GM21526 (cell line): ENCODE measurements around the gene HABP2.

Experiments used
- ATAC-seq: cut with Tn5 transposase; IDR thresholded peaks from one replicate; pipeline ENCODE4 v1.9.1; 2021; ENCODE audit warnings: moderate library complexity; ENCODE audit not compliant: unreplicated experiment, low FRiP score

Gene HABP2

GRCh38 chr10:113552701-113553100 lies at the start of gene HABP2:
HABP2 (plus strand) TSS chr10:113553053; CDS start chr10:113553122, 69 bp downstream.
- ATAC-seq, result no peak

DNA sequence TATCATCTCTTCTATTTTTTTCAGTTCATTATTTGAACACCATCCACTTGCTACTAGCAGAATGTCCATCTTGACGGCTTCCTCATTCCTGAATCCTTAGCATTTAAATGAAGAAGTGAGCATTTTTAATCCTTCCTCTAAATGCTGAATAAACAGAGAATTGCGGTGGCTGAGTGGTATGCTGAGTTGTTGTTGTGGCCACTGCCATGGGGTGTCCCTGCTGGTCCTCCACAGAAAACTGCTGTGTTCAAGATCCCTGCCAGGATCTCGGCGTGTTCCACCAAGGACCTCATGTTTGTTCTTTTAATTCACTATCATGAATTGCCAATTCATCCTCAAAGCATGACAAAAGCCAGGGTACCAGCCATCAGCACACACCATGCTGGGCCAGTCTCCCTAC lies 48.9 kb upstream of the HABP2 start:
- no peak for ATAC-seq

GRCh38 chr10:113504423-113504822 lies 48.4 kb upstream of the HABP2 start:
- ATAC-seq, result no peak

DNA sequence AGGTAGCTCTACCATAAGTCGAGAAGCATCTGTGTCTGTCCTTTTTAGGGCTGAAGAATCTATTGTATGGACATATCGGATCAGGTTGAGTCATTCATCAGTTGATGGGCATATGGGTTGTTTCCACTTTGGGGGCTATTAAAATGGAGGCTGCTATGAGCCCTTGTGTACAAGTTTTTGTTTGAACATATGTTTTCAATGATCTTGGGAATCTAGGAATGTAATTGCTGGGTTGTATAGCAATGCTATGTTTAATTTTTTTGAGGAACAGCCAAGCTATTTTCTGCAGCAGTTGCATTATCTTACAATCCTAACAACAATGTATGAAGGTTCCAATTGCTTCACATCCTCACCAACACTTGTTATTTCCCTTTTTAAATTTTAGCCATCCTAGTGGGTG lies 46.4 kb upstream of the HABP2 start:
- ATAC-seq, result no peak

GRCh38 chr10:113511419-113511818 lies 41.4 kb upstream of the HABP2 start:
- ATAC-seq, result no peak

- ATAC-seq, result no peak
Observed at GRCh38 chr10:113515161-113515560, 37.7 kb upstream of the HABP2 start.

- ATAC-seq, result no peak
Observed at GRCh38 chr10:113515601-113516000, 37.3 kb upstream of the HABP2 start.

DNA sequence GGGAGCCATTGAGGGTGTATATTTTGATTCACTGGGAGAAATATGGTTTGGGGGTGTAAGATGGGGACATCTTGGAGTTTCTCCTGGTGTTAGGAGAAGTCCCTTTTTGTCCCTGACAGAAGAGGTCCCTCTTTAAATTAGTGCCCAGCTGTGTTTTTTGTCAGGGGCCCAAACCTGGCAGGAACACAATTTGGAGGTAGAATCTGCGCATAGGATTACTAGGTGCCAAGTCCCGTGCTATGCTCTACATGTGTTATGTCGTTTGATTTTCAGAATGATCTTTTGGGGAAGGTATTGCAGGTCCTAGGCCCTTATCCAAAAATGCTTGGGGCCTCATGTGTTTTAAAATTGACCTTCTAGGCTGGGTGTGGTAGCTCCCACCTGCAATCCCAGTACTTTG lies 36.8 kb upstream of the HABP2 start:
- ATAC-seq, result no peak

- no peak for ATAC-seq
Observed at GRCh38 chr10:113517165-113517900, 35.5 kb upstream of the HABP2 start.

DNA sequence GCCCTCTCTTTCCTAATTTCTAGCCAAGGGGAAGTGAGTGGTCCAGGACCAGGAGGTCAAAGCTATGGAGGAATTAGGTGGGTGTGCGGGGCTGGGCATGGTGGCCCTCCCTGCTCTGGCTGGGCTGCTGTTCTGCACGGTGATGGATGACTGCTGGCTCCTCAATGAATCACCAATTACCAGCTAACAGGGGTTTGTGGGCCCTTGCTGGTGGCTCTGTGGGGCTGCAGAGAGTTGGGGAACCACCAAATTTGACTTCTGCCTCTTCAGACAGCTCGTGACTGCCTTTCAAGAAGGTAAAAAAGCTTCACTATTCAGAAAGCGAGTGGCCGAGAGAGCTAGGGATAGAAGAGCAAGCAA lies 35.0 kb upstream of the HABP2 start:
- ATAC-seq, result no peak

DNA sequence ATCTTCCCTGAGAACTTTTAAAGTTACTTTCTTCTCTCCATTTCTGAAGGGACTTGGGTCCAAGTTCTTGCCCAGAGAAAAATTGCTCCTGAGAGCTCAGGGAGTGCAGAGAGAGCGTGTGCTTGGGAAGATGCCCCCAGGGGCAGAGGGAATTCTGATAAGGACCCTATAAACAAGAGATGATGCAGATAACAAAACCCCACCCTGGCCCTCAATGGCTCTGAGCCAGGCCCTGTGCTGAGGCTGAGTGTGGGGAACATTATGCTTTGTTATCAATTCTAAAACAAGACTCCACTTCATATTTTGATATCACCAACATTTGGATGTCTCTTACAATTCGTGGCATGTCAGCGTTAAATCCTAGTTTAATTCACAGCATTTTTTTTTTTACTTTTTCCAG lies 34.4 kb upstream of the HABP2 start:
- ATAC-seq, result no peak

DNA sequence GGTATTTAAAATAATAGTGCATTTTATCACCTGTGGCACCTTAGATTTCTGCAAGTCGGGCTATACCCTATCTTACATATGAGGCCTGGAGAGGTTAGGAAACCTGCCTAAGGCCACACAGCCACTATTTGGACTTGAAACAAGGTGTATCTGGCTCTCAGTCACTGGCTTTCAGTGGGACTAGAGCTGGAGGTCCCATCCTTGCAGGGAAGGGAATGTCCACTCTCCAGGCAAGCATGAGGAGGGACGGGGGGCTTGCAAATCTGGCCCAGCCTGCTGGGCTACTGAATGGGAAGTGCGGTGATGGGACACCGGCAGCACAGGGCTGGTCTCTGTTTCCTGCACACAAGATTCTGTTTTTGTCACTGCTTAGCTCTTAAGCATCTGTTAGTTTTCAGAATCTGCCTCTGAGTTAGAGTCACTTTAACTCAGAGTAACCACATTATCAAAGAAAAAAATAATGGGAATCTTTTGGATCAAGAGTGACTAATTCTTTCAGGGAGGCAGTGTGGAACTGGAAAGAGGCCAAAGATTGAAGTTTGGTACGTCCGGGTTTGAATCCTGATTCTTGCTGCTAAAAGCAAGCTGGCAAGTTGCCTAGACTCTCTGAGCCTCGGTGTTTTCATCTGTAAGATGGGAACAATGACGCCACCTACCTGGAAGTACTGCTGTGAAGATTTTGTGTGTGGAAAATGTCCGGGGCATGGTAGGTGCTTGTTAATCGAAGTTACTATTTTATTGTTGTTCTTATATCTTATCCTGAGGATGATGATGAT lies 33.8 kb upstream of the HABP2 start:
- no peak for ATAC-seq

GRCh38 chr10:113519681-113520115 lies 33.2 kb upstream of the HABP2 start:
- no peak for ATAC-seq

- no peak for ATAC-seq
Observed at GRCh38 chr10:113520261-113520660, 32.6 kb upstream of the HABP2 start.

GRCh38 chr10:113520690-113521474 lies 32.0 kb upstream of the HABP2 start:
- peak; percentile 81 for ATAC-seq

DNA sequence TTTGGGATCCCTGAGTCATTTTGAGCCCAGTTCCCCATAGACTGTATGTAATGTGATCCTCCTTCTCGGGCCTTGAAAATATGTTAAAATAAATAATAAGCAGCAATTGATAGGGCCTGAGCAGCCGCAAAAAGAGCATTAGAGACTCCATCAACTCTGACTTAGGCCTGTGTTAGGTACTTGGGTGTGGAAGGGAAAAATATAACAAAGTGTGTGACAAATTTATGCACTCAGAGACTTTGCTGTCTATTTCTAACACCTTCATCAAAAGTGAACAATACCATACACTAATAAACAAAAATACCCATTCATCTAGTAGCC lies 31.4 kb upstream of the HABP2 start:
- ATAC-seq, result no peak

DNA sequence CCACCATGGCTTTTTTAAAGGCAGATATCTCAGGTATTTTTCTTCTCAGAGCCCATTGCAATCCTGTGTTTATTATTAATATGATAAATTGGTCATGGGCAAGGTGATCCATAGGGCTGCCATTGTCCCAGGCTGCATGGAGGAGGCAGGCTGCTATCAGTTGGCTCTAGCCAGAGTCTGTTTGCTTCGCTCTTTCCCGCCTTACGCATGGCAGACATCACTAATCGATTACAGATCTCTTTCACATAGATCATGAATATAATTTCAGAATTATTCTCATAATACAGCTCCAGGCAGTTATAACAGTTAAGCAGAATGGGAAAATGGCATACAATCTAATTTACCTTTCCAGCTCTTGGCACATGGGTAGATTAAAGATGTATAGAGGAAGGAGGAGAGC lies 30.4 kb upstream of the HABP2 start:
- ATAC-seq, result no peak

- no peak for ATAC-seq
Observed at GRCh38 chr10:113523071-113523470, 29.8 kb upstream of the HABP2 start.

- ATAC-seq, result no peak
Observed at GRCh38 chr10:113523628-113524027, 29.2 kb upstream of the HABP2 start.

- ATAC-seq, result no peak
Observed at GRCh38 chr10:113524120-113524519, 28.7 kb upstream of the HABP2 start.
